ENCODE measurements around the gene BRD4.

- TF ChIP-seq CTCF (IDR thresholded peaks at IDR 0.05; ENCODE audit: borderline replicate concordance, extremely low read depth, low read length, poor library complexity, severe bottlenecking) (no peak), EZH2 (IDR thresholded peaks at IDR 0.05; ENCODE audit: borderline replicate concordance, low read depth, low read length, severe bottlenecking) (no peak)
These were observed 34.7 kb downstream of the BRD4 start for GRCh38 chr19:15297416-15298224.

Measured in DND-41 (cell line).